NT2/D1 (cell line): ENCODE data around the gene FGD4.

ENCODE experiments used
- DNase-seq: peaks from one replicate; pipeline ENCODE4 v3.0.0-alpha.2; 2011; ENCODE audit warnings: low read depth, low spot score
- H3K27me3 ChIP-seq: 2 replicates; pipeline ENCODE4 v1.6.0; 2011; ENCODE audit warnings: mild to moderate bottlenecking; ENCODE audit not compliant: insufficient read length, insufficient read depth
- H3K36me3 ChIP-seq: 2 replicates; pipeline ENCODE4 v1.6.1; 2011; ENCODE audit warnings: mild to moderate bottlenecking, low read length, mixed read lengths; ENCODE audit not compliant: insufficient read depth, insufficient read length
- H3K4me1 ChIP-seq: 2 replicates; pipeline ENCODE4 v1.5.1; 2011; ENCODE audit not compliant: insufficient read depth, insufficient read length
- H3K4me3 ChIP-seq: 2 replicates; pipeline ENCODE4 v1.5.1; 2011; ENCODE audit warnings: low read depth; ENCODE audit not compliant: insufficient read length
- H3K9ac ChIP-seq: 2 replicates; pipeline ENCODE4 v1.6.0; 2011; ENCODE audit warnings: low read depth; ENCODE audit not compliant: insufficient read length
- H3K9me3 ChIP-seq: 2 replicates; pipeline ENCODE4 v1.5.1; 2011; ENCODE audit warnings: mild to moderate bottlenecking, low read length; ENCODE audit not compliant: insufficient read depth
- SUZ12 ChIP-seq: IDR thresholded peaks from 2 replicates; pipeline ENCODE4 v1.6.1; 2011; ENCODE audit not compliant: insufficient read length, insufficient read depth; ENCODE audit errors: extremely low read depth
- YY1 ChIP-seq: IDR thresholded peaks from 2 replicates; pipeline ENCODE4 v1.6.1; 2011; ENCODE audit not compliant: insufficient read length, insufficient read depth
- ZNF274 ChIP-seq: IDR thresholded peaks from 2 replicates; pipeline ENCODE4 v1.6.1; 2011; ENCODE audit warnings: mild to moderate bottlenecking, low read depth, low read length

FGD4 gene

DNA sequence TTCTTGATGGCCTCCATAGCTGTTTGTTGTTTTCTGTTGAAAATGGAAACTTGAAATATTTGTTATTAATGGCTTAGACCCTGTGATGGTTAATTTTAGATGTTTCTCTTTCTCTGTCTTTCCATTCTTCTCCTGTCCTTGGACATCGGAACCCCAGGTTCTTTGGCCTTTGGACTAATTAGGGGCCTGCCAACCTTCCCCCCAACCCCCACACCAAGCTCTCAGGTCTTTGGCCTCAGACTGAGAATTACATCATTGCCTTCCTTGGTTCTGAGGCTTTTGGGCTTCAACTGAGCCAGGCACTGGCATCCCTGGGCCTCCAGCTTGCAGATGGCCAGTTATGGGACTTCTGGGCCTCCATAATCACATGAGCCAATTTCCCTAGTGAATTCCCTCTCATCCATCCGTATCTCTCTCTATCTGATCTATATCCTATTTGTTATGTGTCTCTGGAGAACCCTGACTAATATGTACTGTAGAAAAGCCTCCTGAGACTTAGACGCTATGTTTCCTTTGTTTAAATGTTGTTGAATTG lies 71.6 kb downstream of the FGD4 start:
- TF ChIP-seq SUZ12 (no peak), ZNF274 (no peak), YY1 (no peak)
- Histone ChIP-seq H3K9me3 (no peaks in the 10 kb centered on the region), H3K36me3 (peaks cover 8% of the 10 kb centered on the region), H3K4me1 (no peaks in the 10 kb centered on the region), H3K9ac (no peak overlapping the region), H3K4me3 (no peak overlapping the region), H3K27me3 (no peaks in the 10 kb centered on the region)
- no peak for DNase-seq

DNA sequence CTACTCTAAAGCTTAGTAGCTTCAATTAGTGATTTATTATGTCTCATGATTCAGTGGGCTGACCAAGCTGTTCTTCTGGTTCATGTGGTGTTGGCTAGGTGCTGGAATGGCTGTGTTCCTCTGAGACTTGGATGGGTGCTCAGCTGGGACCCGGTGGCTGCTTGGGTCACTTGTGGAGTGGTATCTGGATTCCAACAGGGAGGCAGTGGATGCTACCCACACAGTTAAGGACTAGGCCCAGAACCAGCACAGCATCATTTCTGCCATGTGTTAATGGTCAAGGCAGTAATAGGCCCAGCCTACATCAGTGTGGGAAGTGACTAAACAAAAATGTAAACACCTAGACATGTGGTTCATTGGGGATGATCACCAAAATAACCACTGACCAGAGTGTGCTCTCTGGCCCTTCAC lies 72.2 kb downstream of the FGD4 start:
- H3K36me3 ChIP-seq, result peaks cover 8% of the 10 kb centered on the region
- DNase-seq, result no peak
- no peak overlapping the region for H3K4me3 ChIP-seq
- no peaks in the 10 kb centered on the region for H3K9me3 ChIP-seq
- TF ChIP-seq SUZ12 (no peak), YY1 (no peak), ZNF274 (no peak)
- no peak overlapping the region for H3K9ac ChIP-seq
- no peaks in the 10 kb centered on the region for H3K27me3 ChIP-seq
- H3K4me1 ChIP-seq, result no peaks in the 10 kb centered on the region

DNA sequence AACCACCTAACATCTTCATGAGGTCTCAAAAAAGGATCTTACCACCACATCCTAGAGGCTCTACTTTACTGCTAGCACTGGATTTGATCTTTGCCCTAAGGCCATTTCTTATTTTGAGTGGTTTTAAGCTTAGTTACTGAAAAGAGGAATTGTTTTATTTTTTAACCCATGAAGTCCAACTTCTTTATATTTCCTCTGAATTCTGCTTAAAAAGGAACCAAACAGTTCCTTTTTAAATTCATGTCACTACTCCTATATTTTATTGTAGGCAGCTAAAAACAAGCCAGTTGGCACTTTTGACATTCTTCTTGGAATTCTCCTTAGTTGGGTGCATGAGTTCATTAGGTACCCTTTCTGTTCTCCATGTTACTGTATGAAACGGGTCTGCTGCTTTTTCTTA lies 76.4 kb downstream of the FGD4 start:
- H3K4me3 ChIP-seq, result no peak overlapping the region
- H3K27me3 ChIP-seq, result no peaks in the 10 kb centered on the region
- H3K36me3 ChIP-seq, result peaks cover 15% of the 10 kb centered on the region
- no peaks in the 10 kb centered on the region for H3K4me1 ChIP-seq
- no peaks in the 10 kb centered on the region for H3K9me3 ChIP-seq
- TF ChIP-seq SUZ12 (no peak), YY1 (no peak), ZNF274 (no peak)
- H3K9ac ChIP-seq, result no peak overlapping the region
- no peak for DNase-seq

GRCh38 chr12:32476446-32476845 lies 77.1 kb downstream of the FGD4 start:
- no peak for DNase-seq
- no peaks in the 10 kb centered on the region for H3K9me3 ChIP-seq
- no peak overlapping the region for H3K4me3 ChIP-seq
- H3K4me1 ChIP-seq, result no peaks in the 10 kb centered on the region
- no peak overlapping the region for H3K9ac ChIP-seq
- TF ChIP-seq YY1 (no peak), ZNF274 (no peak), SUZ12 (no peak)
- no peaks in the 10 kb centered on the region for H3K27me3 ChIP-seq
- peaks cover 15% of the 10 kb centered on the region for H3K36me3 ChIP-seq

DNA sequence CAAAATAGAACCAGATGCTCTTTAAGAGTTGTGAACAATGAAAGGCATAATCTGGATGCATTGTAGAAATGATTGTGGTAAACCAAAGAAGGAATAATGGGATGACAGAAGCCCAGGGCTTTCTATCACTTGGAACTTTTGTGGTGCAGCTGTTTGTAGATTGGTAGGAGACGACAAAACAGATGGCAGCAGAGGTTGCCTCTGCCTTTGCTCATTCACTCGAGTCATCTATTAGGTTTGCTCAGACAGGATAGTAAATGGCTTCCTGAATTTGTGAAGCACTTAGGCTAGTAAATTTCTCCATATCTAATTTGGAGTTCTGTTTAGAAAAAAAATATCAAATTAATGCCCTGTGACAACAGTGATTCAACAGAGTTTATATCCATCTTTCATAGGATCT lies 78.4 kb downstream of the FGD4 start:
- Histone ChIP-seq H3K9ac (no peak overlapping the region), H3K9me3 (no peaks in the 10 kb centered on the region), H3K4me3 (no peak overlapping the region), H3K27me3 (no peaks in the 10 kb centered on the region), H3K36me3 (peaks cover 15% of the 10 kb centered on the region), H3K4me1 (no peaks in the 10 kb centered on the region)
- TF ChIP-seq SUZ12 (no peak), YY1 (no peak), ZNF274 (no peak)
- DNase-seq, result no peak

GRCh38 chr12:32478166-32478565 lies 78.8 kb downstream of the FGD4 start:
- Histone ChIP-seq H3K4me3 (no peak overlapping the region), H3K9ac (no peak overlapping the region), H3K36me3 (peaks cover 15% of the 10 kb centered on the region), H3K27me3 (no peaks in the 10 kb centered on the region), H3K4me1 (no peaks in the 10 kb centered on the region), H3K9me3 (no peaks in the 10 kb centered on the region)
- DNase-seq, result no peak
- TF ChIP-seq ZNF274 (no peak), YY1 (no peak), SUZ12 (no peak)

GRCh38 chr12:32478858-32479725 lies 79.7 kb downstream of the FGD4 start:
- Histone ChIP-seq H3K9ac (no peak overlapping the region), H3K27me3 (no peaks in the 10 kb centered on the region), H3K36me3 (peaks cover 17% of the 10 kb centered on the region), H3K9me3 (no peaks in the 10 kb centered on the region), H3K4me1 (no peaks in the 10 kb centered on the region), H3K4me3 (no peak overlapping the region)
- TF ChIP-seq ZNF274 (no peak), SUZ12 (no peak), YY1 (no peak)
- DNase-seq, result no peak

DNA sequence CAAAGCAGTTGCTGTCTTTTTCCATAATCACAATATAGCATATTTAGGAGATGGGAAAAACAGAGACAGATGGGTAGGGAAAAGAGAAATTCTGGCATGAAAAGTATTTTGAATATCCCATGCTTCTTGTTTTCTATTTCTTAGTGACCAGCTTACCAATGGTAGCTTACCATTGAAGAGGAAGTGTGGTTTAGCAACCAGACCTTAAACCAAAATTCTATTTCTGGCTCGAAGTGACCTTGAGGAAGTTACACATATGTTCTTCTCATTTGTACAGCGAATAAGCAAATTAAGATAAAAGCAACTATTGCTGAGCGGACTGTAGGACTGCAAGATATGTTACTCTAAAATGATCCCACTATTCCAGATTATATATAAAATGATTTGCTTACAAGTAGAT lies 82.9 kb downstream of the FGD4 start:
- no peak for DNase-seq
- Histone ChIP-seq H3K9me3 (no peaks in the 10 kb centered on the region), H3K4me1 (no peaks in the 10 kb centered on the region), H3K36me3 (peaks cover 12% of the 10 kb centered on the region), H3K4me3 (no peak overlapping the region), H3K9ac (no peak overlapping the region), H3K27me3 (no peaks in the 10 kb centered on the region)
- TF ChIP-seq YY1 (no peak), SUZ12 (no peak), ZNF274 (no peak)
